Measurements from ENCODE around the gene PTBP3.

DNA sequence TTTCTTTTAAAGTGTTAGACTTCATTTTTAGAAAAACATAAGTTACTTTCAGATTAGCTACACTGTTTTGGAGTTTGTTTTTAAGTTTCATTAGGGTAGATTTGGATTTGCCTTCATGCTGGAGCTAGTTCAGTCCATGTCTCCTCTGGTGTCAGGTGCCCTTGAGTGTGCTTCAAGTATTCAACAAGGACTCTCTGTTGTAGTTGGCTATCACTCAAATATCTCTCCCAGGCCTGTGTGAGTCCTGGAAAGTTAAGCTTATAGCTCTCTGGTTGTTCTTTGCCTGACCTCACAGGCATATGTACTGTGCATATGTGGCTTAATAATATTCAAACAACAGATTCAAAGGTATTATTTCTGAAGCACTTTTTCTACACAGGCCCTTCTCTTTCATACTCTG is 45.4 kb downstream of the PTBP3 start:
- no peak for TF ChIP-seq BHLHE40 (IDR thresholded peaks at IDR 0.05; ENCODE audit: borderline replicate concordance)
- no peak for TF ChIP-seq FOXM1 (IDR thresholded peaks at IDR 0.05; ENCODE audit: borderline replicate concordance)
- no peak for TF ChIP-seq SUZ12 (IDR thresholded peaks at IDR 0.05)
- no peak for TF ChIP-seq ELF4 (IDR thresholded peaks at IDR 0.05)
- no peak for TF ChIP-seq L3MBTL2 (conservative IDR thresholded peaks at IDR 0.05)
- TF ChIP-seq, protein P1, sequence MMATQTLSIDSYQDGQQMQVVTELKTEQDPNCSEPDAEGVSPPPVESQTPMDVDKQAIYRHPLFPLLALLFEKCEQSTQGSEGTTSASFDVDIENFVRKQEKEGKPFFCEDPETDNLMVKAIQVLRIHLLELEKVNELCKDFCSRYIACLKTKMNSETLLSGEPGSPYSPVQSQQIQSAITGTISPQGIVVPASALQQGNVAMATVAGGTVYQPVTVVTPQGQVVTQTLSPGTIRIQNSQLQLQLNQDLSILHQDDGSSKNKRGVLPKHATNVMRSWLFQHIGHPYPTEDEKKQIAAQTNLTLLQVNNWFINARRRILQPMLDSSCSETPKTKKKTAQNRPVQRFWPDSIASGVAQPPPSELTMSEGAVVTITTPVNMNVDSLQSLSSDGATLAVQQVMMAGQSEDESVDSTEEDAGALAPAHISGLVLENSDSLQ (IDR thresholded peaks at IDR 0.05): no peak
- no peak for TF ChIP-seq LEF1 (IDR thresholded peaks at IDR 0.05; ENCODE audit: borderline replicate concordance)
- TF ChIP-seq SP1 (IDR thresholded peaks at IDR 0.05): no peak
- TF ChIP-seq TARDBP (IDR thresholded peaks at IDR 0.05): no peak
- no peak for TF ChIP-seq HDGF (IDR thresholded peaks at IDR 0.05; ENCODE audit: borderline replicate concordance)
- TF ChIP-seq FOXK2 (IDR thresholded peaks at IDR 0.05): no peak
- no peak for TF ChIP-seq ZNF384 (IDR thresholded peaks at IDR 0.05)
- TF ChIP-seq CTBP1 (IDR thresholded peaks at IDR 0.05; ENCODE audit: borderline replicate concordance): no peak

Data from HEK293T (cell line).